ENCODE measurements around the gene SYNPO2. TPM values are rescaled to one million over a fixed set of nuclear protein-coding genes. Genes with fewer than 3 reads are reported as not detected.

The SYNPO2 gene
- total and polyA plus RNA-seq, 8 donors, result 2.8 to 30.7 (median 4.6) TPM

GRCh38 chr4:119049342-119049741, 160.7 kb downstream of the SYNPO2 start:
- no peak for DNase-seq
- H3K27ac ChIP-seq, result no peak overlapping the region

GRCh38 chr4:119050527-119051090, 162.0 kb downstream of the SYNPO2 start:
- DNase-seq, result no peak
- TF ChIP-seq CTCF (IDR thresholded peaks at IDR 0.05), result no peak
- Histone ChIP-seq H3K4me3 (no peak overlapping the region), H3K27ac (no peak overlapping the region), H3K27me3 (no peaks in the 10 kb centered on the region), H3K4me1 (peaks cover 0 to 6% of the 10 kb centered on the region in 2 donors), H3K9me3 (no peaks in the 10 kb centered on the region), H3K36me3 (no peaks in the 10 kb centered on the region)
- intact Hi-C loops (cut with DNase I), result no loop called here
- ATAC-seq, result no peak

More at GRCh38 chr4:119049342-119049741, 160.7 kb downstream of the SYNPO2 start:
- no peaks in the 10 kb centered on the region for H3K9me3 ChIP-seq
- no peaks in the 10 kb centered on the region for H3K27me3 ChIP-seq
- peaks cover 0 to 6% of the 10 kb centered on the region in 2 donors for H3K4me1 ChIP-seq
- TF ChIP-seq CTCF (IDR thresholded peaks at IDR 0.05), result no peak
- no peaks in the 10 kb centered on the region for H3K36me3 ChIP-seq
- no peak for ATAC-seq
- intact Hi-C loops (cut with DNase I), result no loop called here
- no peak overlapping the region for H3K4me3 ChIP-seq

- Histone ChIP-seq H3K36me3 (no peaks in the 10 kb centered on the region), H3K4me1 (no peaks in the 10 kb centered on the region), H3K9me3 (no peaks in the 10 kb centered on the region), H3K27ac (no peak overlapping the region), H3K27me3 (no peaks in the 10 kb centered on the region), H3K4me3 (no peak overlapping the region)
- ATAC-seq (no peak), DNase-seq (no peak)
- TF ChIP-seq CTCF (IDR thresholded peaks at IDR 0.05), result no peak
- intact Hi-C loops (cut with DNase I), result no loop called here
Measured at GRCh38 chr4:119053245-119053644, 164.6 kb downstream of the SYNPO2 start.

GRCh38 chr4:119053997-119054396, 165.3 kb downstream of the SYNPO2 start:
- Histone ChIP-seq H3K27ac (no peak overlapping the region), H3K4me3 (no peak overlapping the region), H3K36me3 (no peaks in the 10 kb centered on the region), H3K4me1 (no peaks in the 10 kb centered on the region), H3K27me3 (no peaks in the 10 kb centered on the region), H3K9me3 (no peaks in the 10 kb centered on the region)
- ATAC-seq (no peak), DNase-seq (peak in 1 of 4 donors; percentile 37)
- no peak for TF ChIP-seq CTCF (IDR thresholded peaks at IDR 0.05)
- intact Hi-C loops (cut with DNase I), result no loop called here

- no peak for DNase-seq
- Histone ChIP-seq H3K27me3 (no peaks in the 10 kb centered on the region), H3K9me3 (no peaks in the 10 kb centered on the region), H3K4me1 (no peaks in the 10 kb centered on the region), H3K27ac (no peak overlapping the region), H3K4me3 (no peak overlapping the region), H3K36me3 (no peaks in the 10 kb centered on the region)
- ATAC-seq, result no peak
- TF ChIP-seq CTCF (IDR thresholded peaks at IDR 0.05), result no peak
- intact Hi-C loops (cut with DNase I), result no loop called here
Measured at GRCh38 chr4:119057417-119057816, 168.8 kb downstream of the SYNPO2 start.

Measured in left lung (tissue), 10 donors.